GM21423 (cell line): ENCODE data around the gene ASCL2.

Experiments used
- ATAC-seq: cut with Tn5 transposase; IDR thresholded peaks from one replicate; pipeline ENCODE4 v1.9.1; 2021; ENCODE audit warnings: mild to moderate bottlenecking, moderate library complexity; ENCODE audit not compliant: unreplicated experiment

ASCL2 gene

DNA sequence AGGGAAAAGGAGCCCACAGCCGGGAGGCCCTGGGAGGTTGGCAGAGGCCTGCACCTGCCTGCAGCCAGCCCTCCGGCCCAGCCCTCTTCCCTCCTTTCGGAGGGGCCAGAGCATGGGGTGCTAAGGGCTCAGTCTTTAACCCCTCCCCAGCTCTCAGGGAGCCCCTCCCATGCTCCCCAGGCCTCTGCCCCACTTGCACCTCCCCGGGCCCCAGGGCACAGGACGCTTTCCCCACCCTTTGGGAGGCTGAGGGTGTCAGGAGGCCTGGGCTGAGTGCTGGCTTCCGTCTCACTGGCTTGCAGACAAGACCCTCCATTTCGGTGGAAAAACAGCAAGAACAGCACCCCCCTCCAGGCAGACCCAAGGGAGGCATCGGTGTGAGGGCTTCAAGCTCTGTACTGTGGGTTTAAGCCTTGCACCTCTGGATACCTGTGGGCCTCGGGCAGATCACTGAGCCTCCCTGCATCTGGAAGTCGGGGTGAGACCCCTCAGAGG is 7.3 kb downstream of the ASCL2 start:
- ATAC-seq: no peak

GRCh38 chr11:2262301-2263070 is 7.9 kb downstream of the ASCL2 start:
- no peak for ATAC-seq

- no peak for ATAC-seq
Observed at GRCh38 chr11:2261436-2262230, 8.8 kb downstream of the ASCL2 start.

DNA sequence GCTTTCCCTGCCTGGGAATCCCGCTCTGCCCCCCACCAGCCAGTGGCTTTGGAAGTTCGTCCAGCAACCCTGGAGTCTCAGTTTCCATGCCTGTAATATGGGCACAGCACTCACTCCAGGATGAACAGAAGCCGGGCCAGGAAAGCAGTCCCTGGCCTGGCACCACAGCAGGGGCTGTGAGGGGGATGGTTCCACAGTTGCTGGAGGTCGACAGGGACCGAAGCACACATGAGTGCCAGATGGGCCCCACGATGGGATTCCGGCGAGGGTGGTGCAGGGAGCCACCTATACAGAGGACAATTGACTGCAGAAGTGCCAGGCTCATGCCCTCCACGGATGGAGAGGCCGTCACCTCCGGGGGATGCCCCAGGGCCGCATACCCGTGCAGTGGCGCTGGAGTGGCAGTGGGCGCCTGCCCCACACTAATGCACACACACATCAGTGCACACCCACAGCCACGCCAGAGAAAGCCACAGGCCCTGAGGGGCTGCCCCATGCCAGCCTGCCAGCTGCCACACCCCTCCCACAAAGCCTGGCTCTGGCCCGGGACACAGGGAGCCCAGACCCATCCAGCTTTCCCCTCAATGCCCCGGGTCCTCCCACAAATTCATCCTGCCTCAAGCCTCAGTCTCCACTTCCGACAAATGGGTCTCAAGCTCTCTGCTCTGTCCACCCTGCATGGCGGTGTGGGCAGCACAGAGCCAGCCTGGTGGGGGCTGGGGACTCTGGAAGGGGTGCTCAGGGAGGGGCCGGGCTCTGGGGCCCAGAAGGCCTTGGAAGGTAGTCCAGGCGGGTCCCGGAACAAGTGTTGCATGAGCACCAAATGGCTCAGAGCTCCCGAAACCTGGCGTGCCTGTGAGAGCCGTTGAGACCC is 9.7 kb downstream of the ASCL2 start:
- no peak for ATAC-seq

- no peak for ATAC-seq
Observed at GRCh38 chr11:2259897-2260451, 10.4 kb downstream of the ASCL2 start.

DNA sequence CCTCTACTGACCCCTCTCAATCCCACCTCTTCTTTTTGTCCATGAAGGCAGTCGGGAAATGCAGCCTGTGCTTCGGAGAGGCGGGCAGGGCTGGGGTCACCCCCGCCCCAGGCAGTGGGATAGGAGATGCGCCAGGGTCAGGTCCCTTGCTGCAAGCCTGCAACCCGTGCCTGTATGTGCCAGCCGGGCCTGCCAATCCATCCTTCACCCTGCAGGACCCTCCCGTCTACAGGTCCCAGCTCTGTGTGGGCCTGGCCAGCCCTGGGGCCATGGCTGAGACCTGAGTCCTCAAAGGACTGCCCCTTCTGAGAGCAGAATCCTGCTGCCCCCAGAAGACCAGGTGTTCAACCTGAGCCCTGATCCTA is 10.9 kb downstream of the ASCL2 start:
- ATAC-seq: no peak

GRCh38 chr11:2258501-2259465 is 11.6 kb downstream of the ASCL2 start:
- ATAC-seq: no peak

DNA sequence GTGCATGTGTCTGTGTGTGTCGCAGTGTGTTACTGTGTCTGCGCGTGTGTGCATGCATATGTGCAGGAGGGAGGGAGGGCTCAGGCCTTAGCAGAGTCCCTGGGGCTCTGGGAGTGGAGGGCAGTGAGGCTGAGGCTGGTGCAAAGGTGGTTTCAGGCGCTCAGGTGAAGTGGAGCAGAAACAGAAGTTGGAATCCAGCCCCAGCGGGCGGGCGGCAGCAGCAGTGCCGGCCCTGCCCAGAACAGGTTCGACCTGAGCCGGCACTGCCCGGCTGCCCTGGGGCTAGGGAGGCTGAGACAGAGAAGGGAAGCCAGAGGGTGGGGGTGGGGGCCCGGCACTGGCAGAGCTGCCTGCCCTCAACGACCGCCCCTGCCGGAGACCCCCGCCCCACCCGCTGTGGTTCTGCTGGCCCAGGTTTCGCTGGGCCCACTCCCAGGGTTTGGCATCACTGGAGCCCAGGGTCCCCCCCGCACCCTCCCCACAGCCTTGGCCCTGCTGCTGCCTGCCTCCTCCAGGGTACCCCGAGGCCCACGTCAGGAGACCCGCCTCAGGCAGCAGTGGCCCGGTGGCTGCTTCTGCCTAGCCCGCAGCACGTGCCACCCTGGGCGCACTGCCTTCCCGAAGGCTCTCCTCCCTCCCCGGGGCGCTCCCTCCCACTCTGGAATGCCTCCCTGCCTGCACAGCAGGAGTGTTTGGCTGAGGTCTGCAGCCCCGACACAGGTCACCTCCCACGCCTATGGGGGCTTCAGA is 13.3 kb downstream of the ASCL2 start:
- no peak for ATAC-seq

GRCh38 chr11:2256293-2256913 is 14.0 kb downstream of the ASCL2 start:
- ATAC-seq: no peak

GRCh38 chr11:2252018-2252417 is 18.4 kb downstream of the ASCL2 start:
- ATAC-seq: no peak

GRCh38 chr11:2251138-2251537 is 19.2 kb downstream of the ASCL2 start:
- no peak for ATAC-seq

GRCh38 chr11:2250485-2250884 is 19.9 kb downstream of the ASCL2 start:
- ATAC-seq: no peak

GRCh38 chr11:2250041-2250440 is 20.3 kb downstream of the ASCL2 start:
- no peak for ATAC-seq

DNA sequence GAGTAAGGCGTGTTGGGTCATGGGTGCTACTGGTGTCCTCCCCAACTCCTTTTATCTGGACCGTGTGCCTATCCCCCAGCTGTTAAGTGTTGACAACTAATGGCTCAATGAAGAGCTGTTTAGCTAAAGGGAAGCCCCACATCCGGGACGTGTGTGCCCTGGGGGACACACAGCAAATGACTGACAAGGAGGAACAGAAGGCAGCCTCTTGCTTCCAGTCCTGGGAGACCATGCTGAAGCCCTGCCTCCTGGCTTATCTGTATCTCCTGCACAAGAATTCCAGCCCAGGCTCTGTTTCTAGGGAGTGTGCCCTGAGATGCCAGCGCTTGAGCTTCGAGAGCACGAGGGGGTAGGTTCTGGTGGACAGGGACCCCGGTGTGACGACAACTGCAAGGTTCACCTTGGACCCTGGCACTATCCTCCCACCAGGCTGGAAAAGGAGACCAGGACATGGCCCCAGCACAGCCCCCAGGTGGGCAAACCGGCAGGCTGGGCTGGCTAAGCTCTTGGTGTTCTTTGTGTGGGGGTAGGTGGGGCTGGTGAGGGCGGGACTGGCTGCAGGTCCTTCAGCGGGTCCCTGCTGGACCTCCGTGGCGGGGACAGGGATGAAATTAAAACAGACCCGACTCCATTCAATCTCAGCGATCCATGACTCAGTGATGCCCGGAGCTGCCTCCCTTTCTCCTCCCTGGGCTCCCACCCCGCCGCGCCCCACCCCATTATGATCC is 21.0 kb downstream of the ASCL2 start:
- ATAC-seq: no peak

- ATAC-seq: no peak
Observed at GRCh38 chr11:2248762-2249161, 21.6 kb downstream of the ASCL2 start.

GRCh38 chr11:2248242-2248641 is 22.1 kb downstream of the ASCL2 start:
- no peak for ATAC-seq

DNA sequence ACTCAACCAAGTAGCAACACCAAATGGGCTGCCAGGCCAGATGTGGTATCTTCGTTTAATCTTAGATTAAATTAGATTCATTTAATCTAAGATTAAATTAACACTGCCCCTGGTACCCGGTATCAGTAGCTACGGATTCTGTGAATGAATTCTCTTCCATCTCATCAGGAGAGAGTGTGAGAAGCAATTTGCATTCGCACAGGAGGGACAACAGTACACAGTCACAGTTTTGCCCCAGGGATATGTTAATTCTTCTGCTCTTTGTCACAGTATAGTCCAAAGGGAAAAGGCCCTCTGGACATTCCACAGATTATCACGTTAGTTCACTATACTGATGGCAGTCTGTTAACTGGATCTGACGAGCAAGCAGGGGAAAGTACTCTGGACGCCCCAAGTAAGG is 22.9 kb downstream of the ASCL2 start:
- ATAC-seq: no peak

- no peak for ATAC-seq
Observed at GRCh38 chr11:2240834-2241233, 29.6 kb downstream of the ASCL2 start.
